ENCODE results near the gene DNAJB9. TPM values are rescaled to one million over a fixed set of nuclear protein-coding genes. Genes with fewer than 3 reads are reported as not detected.
A peak's percentile ranks its signal among the peaks of the same experiment; 100 is the strongest.

Gene DNAJB9
- total and polyA plus RNA-seq, 9 of the 15 experiments (the other 6 are each of a cell fraction or from before 2014, with no cell fraction given) = 4.3 to 34.2 (median 9.6) TPM

DNA sequence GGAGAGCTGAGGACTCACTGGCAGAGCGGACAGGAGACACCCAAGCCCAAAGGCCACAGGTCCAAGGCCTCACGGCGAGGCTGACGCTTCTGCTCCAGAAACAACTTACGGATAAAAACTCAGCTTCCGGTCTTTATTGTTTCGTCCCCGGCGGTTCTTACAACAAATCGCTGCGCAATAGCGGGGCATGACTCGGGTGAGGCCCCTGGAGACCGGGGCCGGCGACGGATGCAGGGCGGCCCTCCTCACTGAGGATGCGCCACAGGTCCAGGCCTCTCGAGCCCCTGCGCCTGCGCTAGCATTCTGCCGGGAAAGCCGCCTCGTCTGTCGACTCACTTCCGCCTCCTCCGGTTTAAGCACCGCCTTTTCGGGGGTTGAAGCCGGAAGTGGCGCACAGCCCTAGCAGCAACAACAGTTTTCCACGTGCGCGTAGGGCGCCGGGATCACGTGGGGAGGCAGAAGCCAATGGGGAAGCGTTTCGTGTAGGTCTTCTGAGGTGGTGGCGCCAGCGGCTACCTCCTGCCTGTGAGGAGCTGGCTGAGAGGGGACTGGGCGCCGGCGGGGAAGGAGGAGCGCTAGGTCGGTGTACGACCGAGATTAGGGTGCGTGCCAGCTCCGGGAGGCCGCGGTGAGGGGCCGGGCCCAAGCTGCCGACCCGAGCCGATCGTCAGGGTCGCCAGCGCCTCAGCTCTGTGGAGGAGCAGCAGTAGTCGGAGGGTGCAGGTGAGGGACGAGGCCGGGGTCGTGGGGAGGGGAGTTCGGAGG, at the start of gene DNAJB9, which contains the start of gene THAP5 (continued):
- TF ChIP-seq, protein P1, sequence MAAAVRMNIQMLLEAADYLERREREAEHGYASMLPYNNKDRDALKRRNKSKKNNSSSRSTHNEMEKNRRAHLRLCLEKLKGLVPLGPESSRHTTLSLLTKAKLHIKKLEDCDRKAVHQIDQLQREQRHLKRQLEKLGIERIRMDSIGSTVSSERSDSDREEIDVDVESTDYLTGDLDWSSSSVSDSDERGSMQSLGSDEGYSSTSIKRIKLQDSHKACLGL (CRISPR knock-in tag; IDR thresholded peaks at IDR 0.05; ENCODE audit: borderline replicate concordance, poor library complexity, severe bottlenecking) = peak; percentile 70
- TF ChIP-seq FOXK2 (conservative IDR thresholded peaks at IDR 0.05 in 1 of 2, IDR thresholded peaks at IDR 0.05 in 1 of 2; ENCODE audit: low read depth in 2 of 2) (peak; percentile 100), ZEB2 (IDR thresholded peaks at IDR 0.05) (no peak), BRD9 (IDR thresholded peaks at IDR 0.05; ENCODE audit: low read depth, partially characterized antibody) (peak; percentile 71), RCOR1 (IDR thresholded peaks at IDR 0.05; ENCODE audit: borderline replicate concordance in 1 of 2, low read depth in 2 of 2, low read length in 2 of 2) (peak in 1 of 2 experiments; percentile 85; a peak in 2 of 4 replicates), TARDBP (IDR thresholded peaks at IDR 0.05) (peak; percentile 31; the same call in 1 of the 2 replicates), KAT7 (CRISPR knock-in tag; IDR thresholded peaks at IDR 0.05; ENCODE audit: borderline replicate concordance) (peak; percentile 89; the same call in 1 of the 2 replicates), HDAC8 (tag; IDR thresholded peaks at IDR 0.05) (peak; percentile 77; the same call in 1 of the 2 replicates), ZFP36 (IDR thresholded peaks at IDR 0.05; ENCODE audit: low read depth, low read length, partially characterized antibody) (no peak), TBL1XR1 (IDR thresholded peaks at IDR 0.05; ENCODE audit: low read length in 2 of 2) (peak; percentile 30 to 63; a peak in 2 of 4 replicates), ZZZ3 (IDR thresholded peaks at IDR 0.05) (peak; percentile 78), HNRNPLL (IDR thresholded peaks at IDR 0.05; ENCODE audit: low read depth, low read length, poor library complexity, severe bottlenecking) (peak; percentile 90), C11orf30 (IDR thresholded peaks at IDR 0.05; ENCODE audit: low read depth) (peak; percentile 75), KDM1A (IDR thresholded peaks at IDR 0.05) (no peak), KAT2B (IDR thresholded peaks at IDR 0.05; ENCODE audit: low read depth, low read length) (no peak), MXI1 (IDR thresholded peaks at IDR 0.05; ENCODE audit: low read depth, low read length) (peak; percentile 96), NUFIP1 (IDR thresholded peaks at IDR 0.05; ENCODE audit: partially characterized antibody) (no peak), NFE2 (IDR thresholded peaks at IDR 0.05; ENCODE audit: low read depth) (peak; percentile 80)
- TF ChIP-seq, protein P2, sequence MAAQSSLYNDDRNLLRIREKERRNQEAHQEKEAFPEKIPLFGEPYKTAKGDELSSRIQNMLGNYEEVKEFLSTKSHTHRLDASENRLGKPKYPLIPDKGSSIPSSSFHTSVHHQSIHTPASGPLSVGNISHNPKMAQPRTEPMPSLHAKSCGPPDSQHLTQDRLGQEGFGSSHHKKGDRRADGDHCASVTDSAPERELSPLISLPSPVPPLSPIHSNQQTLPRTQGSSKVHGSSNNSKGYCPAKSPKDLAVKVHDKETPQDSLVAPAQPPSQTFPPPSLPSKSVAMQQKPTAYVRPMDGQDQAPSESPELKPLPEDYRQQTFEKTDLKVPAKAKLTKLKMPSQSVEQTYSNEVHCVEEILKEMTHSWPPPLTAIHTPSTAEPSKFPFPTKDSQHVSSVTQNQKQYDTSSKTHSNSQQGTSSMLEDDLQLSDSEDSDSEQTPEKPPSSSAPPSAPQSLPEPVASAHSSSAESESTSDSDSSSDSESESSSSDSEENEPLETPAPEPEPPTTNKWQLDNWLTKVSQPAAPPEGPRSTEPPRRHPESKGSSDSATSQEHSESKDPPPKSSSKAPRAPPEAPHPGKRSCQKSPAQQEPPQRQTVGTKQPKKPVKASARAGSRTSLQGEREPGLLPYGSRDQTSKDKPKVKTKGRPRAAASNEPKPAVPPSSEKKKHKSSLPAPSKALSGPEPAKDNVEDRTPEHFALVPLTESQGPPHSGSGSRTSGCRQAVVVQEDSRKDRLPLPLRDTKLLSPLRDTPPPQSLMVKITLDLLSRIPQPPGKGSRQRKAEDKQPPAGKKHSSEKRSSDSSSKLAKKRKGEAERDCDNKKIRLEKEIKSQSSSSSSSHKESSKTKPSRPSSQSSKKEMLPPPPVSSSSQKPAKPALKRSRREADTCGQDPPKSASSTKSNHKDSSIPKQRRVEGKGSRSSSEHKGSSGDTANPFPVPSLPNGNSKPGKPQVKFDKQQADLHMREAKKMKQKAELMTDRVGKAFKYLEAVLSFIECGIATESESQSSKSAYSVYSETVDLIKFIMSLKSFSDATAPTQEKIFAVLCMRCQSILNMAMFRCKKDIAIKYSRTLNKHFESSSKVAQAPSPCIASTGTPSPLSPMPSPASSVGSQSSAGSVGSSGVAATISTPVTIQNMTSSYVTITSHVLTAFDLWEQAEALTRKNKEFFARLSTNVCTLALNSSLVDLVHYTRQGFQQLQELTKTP (IDR thresholded peaks at IDR 0.05; ENCODE audit: low read depth in 1 of 2, partially characterized antibody in 2 of 2) = peak in 1 of 2 experiments; percentile 53
- TF ChIP-seq, protein P3, sequence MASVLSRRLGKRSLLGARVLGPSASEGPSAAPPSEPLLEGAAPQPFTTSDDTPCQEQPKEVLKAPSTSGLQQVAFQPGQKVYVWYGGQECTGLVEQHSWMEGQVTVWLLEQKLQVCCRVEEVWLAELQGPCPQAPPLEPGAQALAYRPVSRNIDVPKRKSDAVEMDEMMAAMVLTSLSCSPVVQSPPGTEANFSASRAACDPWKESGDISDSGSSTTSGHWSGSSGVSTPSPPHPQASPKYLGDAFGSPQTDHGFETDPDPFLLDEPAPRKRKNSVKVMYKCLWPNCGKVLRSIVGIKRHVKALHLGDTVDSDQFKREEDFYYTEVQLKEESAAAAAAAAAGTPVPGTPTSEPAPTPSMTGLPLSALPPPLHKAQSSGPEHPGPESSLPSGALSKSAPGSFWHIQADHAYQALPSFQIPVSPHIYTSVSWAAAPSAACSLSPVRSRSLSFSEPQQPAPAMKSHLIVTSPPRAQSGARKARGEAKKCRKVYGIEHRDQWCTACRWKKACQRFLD (CRISPR knock-in tag; IDR thresholded peaks at IDR 0.05) = peak; percentile 51; the same call in 1 of the 2 replicates
- TF ChIP-seq, protein P4, sequence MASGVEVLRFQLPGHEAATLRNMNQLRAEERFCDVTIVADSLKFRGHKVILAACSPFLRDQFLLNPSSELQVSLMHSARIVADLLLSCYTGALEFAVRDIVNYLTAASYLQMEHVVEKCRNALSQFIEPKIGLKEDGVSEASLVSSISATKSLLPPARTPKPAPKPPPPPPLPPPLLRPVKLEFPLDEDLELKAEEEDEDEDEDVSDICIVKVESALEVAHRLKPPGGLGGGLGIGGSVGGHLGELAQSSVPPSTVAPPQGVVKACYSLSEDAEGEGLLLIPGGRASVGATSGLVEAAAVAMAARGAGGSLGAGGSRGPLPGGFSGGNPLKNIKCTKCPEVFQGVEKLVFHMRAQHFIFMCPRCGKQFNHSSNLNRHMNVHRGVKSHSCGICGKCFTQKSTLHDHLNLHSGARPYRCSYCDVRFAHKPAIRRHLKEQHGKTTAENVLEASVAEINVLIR (CRISPR knock-in tag; IDR thresholded peaks at IDR 0.05) = peak; percentile 86

Measured in K562 (cell line).